ENCODE results near the gene EFNA5.

The EFNA5 gene

GRCh38 chr5:107556575-107556974, 114.2 kb downstream of the EFNA5 start:
- TF ChIP-seq CTCF (IDR thresholded peaks at IDR 0.05; ENCODE audit: low read depth, low read length) = no peak
- no peak for DNase-seq (ENCODE audit: low read depth, low spot score)
- in situ Hi-C loops (cut with HindIII; ENCODE audit: low sequenced_read_pairs) = no loop called here
- H3K4me3 ChIP-seq (ENCODE audit: low read depth, low read length) = no peak overlapping the region

- in situ Hi-C loops (cut with HindIII; ENCODE audit: low sequenced_read_pairs) = no loop called here
- H3K4me3 ChIP-seq (ENCODE audit: low read depth, low read length) = no peak overlapping the region
- TF ChIP-seq CTCF (IDR thresholded peaks at IDR 0.05; ENCODE audit: low read depth, low read length) = no peak
- DNase-seq (ENCODE audit: low read depth, low spot score) = peak; percentile 49
Measured at GRCh38 chr5:107555425-107556090, 115.2 kb downstream of the EFNA5 start.

- H3K4me3 ChIP-seq (ENCODE audit: low read depth, low read length) = no peak overlapping the region
- no peak for TF ChIP-seq CTCF (IDR thresholded peaks at IDR 0.05; ENCODE audit: low read depth, low read length)
- no peak for DNase-seq (ENCODE audit: low read depth, low spot score)
- in situ Hi-C loops (cut with HindIII; ENCODE audit: low sequenced_read_pairs) = no loop called here
Measured at GRCh38 chr5:107554776-107555424, 115.8 kb downstream of the EFNA5 start.

- no peak overlapping the region for H3K4me3 ChIP-seq (ENCODE audit: low read depth, low read length)
- in situ Hi-C loops (cut with HindIII; ENCODE audit: low sequenced_read_pairs) = no loop called here
- TF ChIP-seq CTCF (IDR thresholded peaks at IDR 0.05; ENCODE audit: low read depth, low read length) = no peak
- no peak for DNase-seq (ENCODE audit: low read depth, low spot score)
Measured at GRCh38 chr5:107553117-107553555, 117.6 kb downstream of the EFNA5 start.

GRCh38 chr5:107551088-107551487, 119.6 kb downstream of the EFNA5 start:
- no peak for DNase-seq (ENCODE audit: low read depth, low spot score)
- TF ChIP-seq CTCF (IDR thresholded peaks at IDR 0.05; ENCODE audit: low read depth, low read length) = no peak
- in situ Hi-C loops (cut with HindIII; ENCODE audit: low sequenced_read_pairs) = no loop called here
- no peak overlapping the region for H3K4me3 ChIP-seq (ENCODE audit: low read depth, low read length)

- no peak overlapping the region for H3K4me3 ChIP-seq (ENCODE audit: low read depth, low read length)
- in situ Hi-C loops (cut with HindIII; ENCODE audit: low sequenced_read_pairs) = no loop called here
- no peak for DNase-seq (ENCODE audit: low read depth, low spot score)
- no peak for TF ChIP-seq CTCF (IDR thresholded peaks at IDR 0.05; ENCODE audit: low read depth, low read length)
Measured at GRCh38 chr5:107549567-107549966, 121.2 kb downstream of the EFNA5 start.
